Fibroblast of mammary gland (primary cell): ENCODE data around the gene ATP6V1F.

Experiments used
- DNase-seq: peaks from one replicate; pipeline ENCODE4 v3.0.0-alpha.2; 2010; ENCODE audit warnings: low read depth
- H3K4me3 ChIP-seq: 2 replicates; pipeline ENCODE4 v1.5.1; 2011; ENCODE audit warnings: low read depth, mild to moderate bottlenecking, low read length, moderate library complexity; ENCODE audit not compliant: control insufficient read depth
- CTCF ChIP-seq: conservative IDR thresholded peaks from 2 replicates; pipeline ENCODE4 v1.5.1; 2011; ENCODE audit warnings: low read depth, low read length, inconsistent platforms; ENCODE audit not compliant: control insufficient read depth, insufficient read depth

The ATP6V1F gene

DNA sequence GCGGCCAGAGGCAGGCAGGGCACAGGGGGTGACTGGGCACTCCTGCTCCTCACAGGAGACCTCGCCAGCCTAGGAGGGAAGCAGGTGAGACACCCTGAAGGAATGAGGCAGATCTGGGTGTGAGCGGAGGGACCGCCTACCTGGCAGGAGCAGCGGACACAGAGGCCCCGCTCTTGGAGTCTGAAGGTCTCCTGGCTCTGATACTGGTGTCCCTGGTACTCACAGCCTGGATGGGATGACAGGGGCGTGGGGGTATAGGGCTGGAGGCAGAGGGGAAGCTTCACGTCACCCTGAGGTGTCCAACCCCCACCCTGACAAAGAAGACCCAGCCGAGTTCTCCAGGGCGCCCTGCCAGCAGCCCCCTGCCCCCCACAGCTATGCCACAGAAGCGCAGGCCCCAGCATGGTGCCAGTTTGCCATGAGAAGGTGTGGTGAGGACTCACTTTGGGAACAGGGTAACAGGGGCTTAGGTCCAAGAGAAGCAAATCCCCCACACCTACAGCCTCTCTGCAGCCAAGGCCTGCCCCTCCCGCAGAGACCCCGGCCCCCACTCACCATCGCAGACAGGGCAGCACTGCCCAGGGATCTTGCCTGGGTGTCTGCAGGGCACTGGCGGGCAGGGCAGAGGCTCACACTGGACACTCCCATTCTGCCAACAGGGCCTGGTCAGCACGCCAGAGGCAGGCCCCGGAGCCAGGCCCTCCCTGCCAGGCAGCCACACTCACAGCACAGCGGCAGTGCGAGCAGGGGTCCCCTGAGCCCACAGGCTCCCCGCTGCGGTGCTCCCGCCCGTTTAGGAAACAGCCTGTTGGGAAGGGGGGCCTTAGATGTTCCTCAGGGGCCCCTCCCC is 30.8 kb downstream of the ATP6V1F start:
- no peak for TF ChIP-seq CTCF
- no peak overlapping the region for H3K4me3 ChIP-seq
- DNase-seq = no peak

- no peak for TF ChIP-seq CTCF
- H3K4me3 ChIP-seq = no peak overlapping the region
- DNase-seq = no peak
Measured at GRCh38 chr7:128894101-128894440, 31.4 kb downstream of the ATP6V1F start.

- no peak for DNase-seq
- no peak for TF ChIP-seq CTCF
- H3K4me3 ChIP-seq = no peak overlapping the region
Measured at GRCh38 chr7:128895320-128895719, 32.7 kb downstream of the ATP6V1F start.

DNA sequence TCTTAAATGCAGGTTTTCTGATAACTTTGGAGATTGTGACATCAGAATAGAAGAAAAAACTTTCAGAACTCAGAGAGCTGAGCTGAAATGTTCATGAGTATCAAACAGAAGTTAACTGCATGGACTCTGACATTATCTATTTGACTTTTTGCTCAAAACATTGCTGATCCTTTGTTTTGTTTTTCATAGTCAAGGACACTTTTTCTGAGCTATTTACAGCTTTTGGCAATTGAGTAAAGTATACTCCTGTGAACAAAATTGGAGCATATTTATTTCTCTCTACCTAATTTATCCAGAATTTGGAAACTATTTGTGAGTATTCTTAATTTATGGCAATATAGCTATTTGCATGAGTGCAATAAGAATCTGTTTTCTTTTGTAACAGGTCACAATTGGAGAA is 36.7 kb downstream of the ATP6V1F start:
- no peak for DNase-seq
- no peak overlapping the region for H3K4me3 ChIP-seq
- TF ChIP-seq CTCF = no peak

GRCh38 chr7:128900237-128900636 is 37.6 kb downstream of the ATP6V1F start:
- no peak for TF ChIP-seq CTCF
- no peak for DNase-seq
- no peak overlapping the region for H3K4me3 ChIP-seq

GRCh38 chr7:128902761-128903585 is 40.3 kb downstream of the ATP6V1F start:
- TF ChIP-seq CTCF = no peak
- H3K4me3 ChIP-seq = no peak overlapping the region
- DNase-seq = peak; percentile 45
